Cardiac fibroblast (primary cell): ENCODE measurements around the gene USP43.

Source experiments
- DNase-seq, 2 donors: peaks; one replicate each; pipeline versions ENCODE4 v3.0.0 to v3.0.0-alpha.2; 2010; ENCODE audit warnings: low read depth in 2 of 2
- H3K4me3 ChIP-seq, 2 donors: replicated peaks in 1 of 2; 1 replicate in 1 of 2; 2 replicates in 1 of 2; pipeline ENCODE4 v1.5.1; 2011; ENCODE audit warnings: low read depth in 2 of 2, low read length in 2 of 2, mild to moderate bottlenecking in 2 of 2, moderate library complexity in 1 of 2
- TF ChIP-seq, protein P1 (sequence below): IDR thresholded peaks from one replicate; pipeline ENCODE4 v1.5.1; 2011; ENCODE audit warnings: low read depth, mild to moderate bottlenecking, low read length, inconsistent platforms

The USP43 gene

DNA sequence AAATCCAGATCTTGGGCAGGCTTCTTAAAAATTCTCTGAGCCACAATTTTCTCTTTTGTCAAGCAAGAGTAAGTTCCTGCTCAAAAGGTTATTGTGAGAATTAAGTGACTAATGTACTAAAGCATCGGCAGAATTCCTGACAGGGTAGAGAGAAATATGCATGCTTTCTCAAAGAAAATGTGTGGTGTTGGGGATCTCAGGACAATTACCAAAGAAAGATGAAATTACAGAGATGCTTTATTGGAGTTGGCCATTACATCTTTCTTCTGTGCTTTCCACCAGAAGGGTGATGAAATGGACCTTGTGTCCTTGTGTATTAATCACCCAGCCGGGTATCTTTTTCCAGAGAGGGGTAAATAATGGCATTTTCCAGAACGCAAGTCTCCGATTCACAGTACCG is 1.7 kb upstream of the USP43 start:
- H3K4me3 ChIP-seq: no peak overlapping the region
- TF ChIP-seq, protein P1, sequence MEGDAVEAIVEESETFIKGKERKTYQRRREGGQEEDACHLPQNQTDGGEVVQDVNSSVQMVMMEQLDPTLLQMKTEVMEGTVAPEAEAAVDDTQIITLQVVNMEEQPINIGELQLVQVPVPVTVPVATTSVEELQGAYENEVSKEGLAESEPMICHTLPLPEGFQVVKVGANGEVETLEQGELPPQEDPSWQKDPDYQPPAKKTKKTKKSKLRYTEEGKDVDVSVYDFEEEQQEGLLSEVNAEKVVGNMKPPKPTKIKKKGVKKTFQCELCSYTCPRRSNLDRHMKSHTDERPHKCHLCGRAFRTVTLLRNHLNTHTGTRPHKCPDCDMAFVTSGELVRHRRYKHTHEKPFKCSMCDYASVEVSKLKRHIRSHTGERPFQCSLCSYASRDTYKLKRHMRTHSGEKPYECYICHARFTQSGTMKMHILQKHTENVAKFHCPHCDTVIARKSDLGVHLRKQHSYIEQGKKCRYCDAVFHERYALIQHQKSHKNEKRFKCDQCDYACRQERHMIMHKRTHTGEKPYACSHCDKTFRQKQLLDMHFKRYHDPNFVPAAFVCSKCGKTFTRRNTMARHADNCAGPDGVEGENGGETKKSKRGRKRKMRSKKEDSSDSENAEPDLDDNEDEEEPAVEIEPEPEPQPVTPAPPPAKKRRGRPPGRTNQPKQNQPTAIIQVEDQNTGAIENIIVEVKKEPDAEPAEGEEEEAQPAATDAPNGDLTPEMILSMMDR: no peak
- no peak for DNase-seq

DNA sequence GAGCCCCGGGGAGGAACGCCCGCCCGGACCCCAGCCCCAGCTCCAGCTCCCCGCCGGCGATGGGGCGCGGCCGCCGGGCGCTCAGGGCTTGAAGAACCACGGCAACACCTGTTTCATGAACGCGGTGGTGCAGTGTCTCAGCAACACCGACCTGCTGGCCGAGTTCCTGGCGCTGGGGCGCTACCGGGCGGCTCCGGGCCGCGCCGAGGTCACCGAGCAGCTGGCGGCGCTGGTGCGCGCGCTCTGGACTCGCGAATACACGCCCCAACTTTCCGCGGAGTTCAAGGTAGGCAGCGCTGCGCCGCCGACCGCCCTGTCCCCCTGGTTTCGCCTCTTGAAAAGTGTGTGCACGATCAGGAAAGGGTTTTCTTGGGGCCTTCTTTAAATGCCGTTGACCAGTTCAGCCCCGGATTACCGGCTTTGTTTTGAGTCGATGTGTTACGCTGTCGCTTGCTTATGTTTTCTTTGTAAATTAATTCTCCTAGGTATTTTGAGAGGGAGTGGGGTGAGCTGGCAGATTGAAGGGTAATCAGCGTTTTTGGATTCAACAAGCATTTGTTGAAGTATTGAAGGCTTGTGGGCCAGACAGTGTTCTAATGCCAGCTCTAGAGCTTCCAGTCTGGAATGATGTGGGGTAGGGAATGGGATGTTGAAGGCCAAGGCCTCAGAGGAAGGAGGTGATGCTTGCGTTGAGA is 681 bp downstream of the USP43 start:
- no peak overlapping the region for H3K4me3 ChIP-seq
- TF ChIP-seq, protein P1: no peak
- no peak for DNase-seq

DNA sequence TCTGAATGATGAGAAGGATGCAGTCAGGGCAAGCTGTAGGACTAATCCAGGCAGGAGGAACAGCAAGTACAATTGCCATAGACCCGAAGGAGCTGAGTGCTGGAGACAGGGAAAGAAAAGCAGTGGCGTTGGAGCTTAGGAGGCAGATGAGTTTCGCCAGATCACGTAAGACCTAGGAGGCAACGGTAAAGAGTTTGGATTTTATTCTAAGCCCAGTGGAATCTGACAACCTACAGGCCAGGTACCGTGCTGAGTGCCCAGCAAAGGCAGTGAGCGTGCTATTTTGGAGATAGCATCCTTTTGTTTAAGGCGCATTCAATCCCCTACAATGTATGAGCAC is 1.2 kb downstream of the USP43 start:
- TF ChIP-seq, protein P1: no peak
- DNase-seq: no peak
- H3K4me3 ChIP-seq: no peak overlapping the region

DNA sequence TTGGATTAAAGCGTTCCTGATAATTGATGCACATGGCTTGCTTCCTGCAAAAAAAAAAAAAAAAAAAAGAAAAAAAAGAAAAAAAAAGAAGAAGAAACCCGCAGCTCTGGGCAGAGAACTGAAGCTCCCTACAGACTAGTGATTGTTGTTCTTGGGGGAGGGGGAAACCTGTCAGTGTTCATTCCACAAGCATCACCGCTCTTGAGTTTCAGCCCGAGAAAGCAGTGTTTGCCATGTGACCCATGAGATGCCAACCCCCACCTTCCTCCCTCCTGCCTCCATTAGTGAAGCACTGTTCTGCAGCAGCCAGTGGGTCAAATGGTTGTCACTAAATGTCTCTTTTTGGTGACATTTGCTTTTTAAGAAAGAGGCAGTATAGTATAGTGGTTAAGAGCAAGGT is 1.7 kb downstream of the USP43 start:
- TF ChIP-seq, protein P1: no peak
- no peak overlapping the region for H3K4me3 ChIP-seq
- no peak for DNase-seq

DNA sequence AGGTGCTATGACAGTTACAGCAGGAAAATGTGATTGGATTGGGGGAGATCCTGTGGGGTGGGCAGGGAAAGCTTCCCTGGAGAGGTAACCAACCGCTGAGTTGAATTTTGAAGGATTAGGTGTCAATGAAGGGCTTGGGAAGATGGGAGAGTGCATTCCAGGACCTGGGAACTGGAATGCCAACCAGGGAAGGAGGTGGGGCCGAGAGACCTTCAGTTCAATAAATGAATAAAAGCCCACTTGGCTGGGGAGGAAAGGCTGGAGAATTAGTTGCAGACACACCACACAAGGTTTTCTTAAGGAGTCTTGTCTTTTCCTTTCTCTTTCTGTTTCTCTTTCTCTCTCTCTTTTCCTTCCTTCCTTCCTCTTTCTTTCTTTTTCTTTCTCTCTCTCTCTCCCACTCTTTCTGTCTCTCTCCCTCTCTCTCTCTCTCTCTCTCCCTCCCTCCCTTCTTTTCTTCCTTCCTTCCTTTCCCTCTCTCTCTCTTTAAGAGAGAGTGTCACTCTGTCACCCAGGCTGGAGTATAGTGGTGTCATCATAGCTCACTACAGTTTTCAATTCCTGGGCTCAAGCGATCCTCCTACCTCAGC is 3.3 kb downstream of the USP43 start:
- TF ChIP-seq, protein P1: no peak
- DNase-seq: no peak
- no peak overlapping the region for H3K4me3 ChIP-seq

DNA sequence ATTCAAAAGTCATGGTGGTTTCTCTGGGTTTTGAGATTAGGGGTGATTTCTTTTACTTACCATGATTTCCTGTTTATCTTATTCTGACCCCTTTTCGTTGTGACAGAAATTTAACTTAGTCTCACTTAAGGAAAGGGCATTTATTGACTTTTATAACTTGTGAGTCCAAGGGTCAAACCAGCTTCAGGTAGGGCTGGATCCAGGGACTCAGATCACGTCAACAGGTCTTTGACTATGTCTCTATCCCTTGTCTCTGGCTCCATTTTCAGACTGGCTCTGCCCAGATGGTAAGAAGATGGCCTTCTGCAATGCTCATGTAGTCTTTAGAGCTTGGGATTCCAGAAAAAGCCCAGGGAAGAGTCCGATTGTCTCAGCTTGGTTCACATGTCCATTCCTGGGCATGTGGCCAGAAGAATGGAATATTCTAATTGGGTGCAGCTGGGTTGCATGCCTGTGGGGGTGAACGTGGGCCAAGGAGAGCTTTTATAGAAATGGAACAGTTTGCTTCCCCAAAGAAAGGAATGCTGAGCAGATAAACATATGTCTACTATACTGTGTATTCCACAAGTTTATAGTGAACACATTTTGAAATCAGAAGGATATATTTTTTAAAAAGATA is 13.4 kb downstream of the USP43 start:
- DNase-seq: peak in 1 of 2 donors; percentile 3
- H3K4me3 ChIP-seq: no peak overlapping the region
- TF ChIP-seq, protein P1: no peak
